Thyroid gland (tissue), 4 donors: Measurements from ENCODE around the gene TANGO2.

Experiments used
- CTCF ChIP-seq, 6 experiments: fragments of 200-600 bp in 3 of 6; fragments of 450-650 bp in 3 of 6; sonication (generic) in 3 of 6; IDR thresholded peaks; one replicate each; pipeline ENCODE4 v1.5.1; 2016 to 2019; ENCODE audit warnings: antibody characterized with exemption in 6 of 6, mild to moderate bottlenecking in 2 of 6, inconsistent platforms in 1 of 6, moderate library complexity in 1 of 6
- POLR2A ChIP-seq, 2 donors: fragments of 450-650 bp; IDR thresholded peaks; one replicate each; pipeline ENCODE4 v1.6.1; 2017; ENCODE audit warnings: antibody characterized with exemption in 2 of 2, mild to moderate bottlenecking in 2 of 2, moderate library complexity in 1 of 2

GRCh38 chr22:20064140-20064480 lies 43.2 kb downstream of the TANGO2 start:
- TF ChIP-seq CTCF (IDR thresholded peaks at IDR 0.05) = no peak
- TF ChIP-seq POLR2A (IDR thresholded peaks at IDR 0.05) = no peak
